Common myeloid progenitor, CD34-positive (primary cell): Measurements from ENCODE around the gene CCDC71L.

Source experiments
- CTCF ChIA-PET: fragments of 350-600 bp; sonication (Branson Sonifier 250); formaldehyde crosslinking; loops from one replicate; lab custom pipeline; 2021; ENCODE audit warnings: antibody characterized with exemption; lab: Charles Lee
- POLR2A ChIA-PET: fragments of 350-600 bp; sonication (Branson Sonifier 250); formaldehyde crosslinking; loops from one replicate; lab custom pipeline; 2021; ENCODE audit warnings: antibody characterized with exemption; lab: Charles Lee
- DNase-seq, 3 donors: peaks; one replicate each; pipeline versions ENCODE4 v3.0.0 to v3.0.0-alpha.2; 2013
- H3K27ac ChIP-seq, 2 experiments: 1 replicate in 1 of 2; 2 replicates in 1 of 2; pipeline ENCODE4 v1.7.0; 2013; ENCODE audit warnings: inconsistent platforms in 2 of 2, low read length in 2 of 2, mild to moderate bottlenecking in 2 of 2, low read depth in 1 of 2, moderate library complexity in 1 of 2; ENCODE audit not compliant: severe bottlenecking in 2 of 2, insufficient read depth in 1 of 2, poor library complexity in 1 of 2
- H3K27me3 ChIP-seq, 5 experiments: replicated peaks in 2 of 5; 1 replicate in 3 of 5; 2 replicates in 2 of 5; pipeline versions ENCODE4 v1.6.1 to v1.7.0; 2013; ENCODE audit warnings: low read length in 4 of 5, mild to moderate bottlenecking in 2 of 5, moderate library complexity in 2 of 5, inconsistent platforms in 1 of 5; ENCODE audit not compliant: insufficient read depth in 5 of 5, control insufficient read depth in 4 of 5
- H3K36me3 ChIP-seq, 4 experiments: 1 replicate in 2 of 4; 2 replicates in 2 of 4; pipeline versions ENCODE4 v1.6.1 to v1.7.0; 2013; ENCODE audit warnings: low read length in 3 of 4, control low read depth in 1 of 4, mild to moderate bottlenecking in 1 of 4; ENCODE audit not compliant: control insufficient read depth in 4 of 4, insufficient read depth in 4 of 4
- H3K4me1 ChIP-seq, 4 experiments: 1 replicate in 3 of 4; 2 replicates in 1 of 4; pipeline versions ENCODE4 v1.6.1 to v1.7.1; 2013; ENCODE audit warnings: low read length in 3 of 4, mild to moderate bottlenecking in 3 of 4, control low read depth in 1 of 4, inconsistent platforms in 1 of 4, moderate library complexity in 1 of 4; ENCODE audit not compliant: control insufficient read depth in 4 of 4, insufficient read depth in 4 of 4; ENCODE audit errors: control extremely low read depth in 1 of 4
- H3K4me3 ChIP-seq, 7 experiments: 1 replicate in 4 of 7; 2 replicates in 3 of 7; pipeline versions ENCODE4 v1.5.1 to v1.7.0; 2013; ENCODE audit warnings: mild to moderate bottlenecking in 7 of 7, low read length in 6 of 7, moderate library complexity in 6 of 7, inconsistent platforms in 2 of 7, low read depth in 2 of 7, control low read depth in 1 of 7; ENCODE audit not compliant: insufficient read depth in 4 of 7, control insufficient read depth in 1 of 7; ENCODE audit errors: extremely low read depth in 1 of 7
- H3K9me3 ChIP-seq, 5 experiments: 1 replicate in 4 of 5; 2 replicates in 1 of 5; pipeline versions ENCODE4 v1.6.1 to v1.7.1; 2013; ENCODE audit warnings: low read length in 4 of 5, mild to moderate bottlenecking in 2 of 5, inconsistent platforms in 1 of 5, low read depth in 1 of 5, moderate library complexity in 1 of 5; ENCODE audit not compliant: control insufficient read depth in 4 of 5, insufficient read depth in 2 of 5; ENCODE audit errors: control extremely low read depth in 1 of 5
- WGBS: methylation state at CpG from one replicate; pipeline ENCODE4 v1.1.5; 2013; ENCODE audit not compliant: insufficient coverage; 5-methylcytosine and 5-hydroxymethylcytosine counted together

The CCDC71L gene

GRCh38 chr7:106646256-106646655 is 14.7 kb downstream of the CCDC71L start:
- DNase-seq: no peak
- ChIA-PET POLR2A (no interaction called here), CTCF (interaction anchor here (1.0 kb wide), 1 partner anchor 104 kb away, joined by 4 read pairs; no protein-coding TSS in a partner anchor)
- 88% methylated on average over 1 of the region's 1 CpG for WGBS
- Histone ChIP-seq H3K27me3 (no peaks in the 10 kb centered on the region), H3K4me3 (no peak overlapping the region), H3K36me3 (no peaks in the 10 kb centered on the region), H3K27ac (no peak overlapping the region), H3K9me3 (peaks cover 0 to 1% (median 0%) of the 10 kb centered on the region in 5 experiments), H3K4me1 (no peaks in the 10 kb centered on the region)

GRCh38 chr7:106644999-106645398 is 16.0 kb downstream of the CCDC71L start:
- peak; percentile 34 to 86 (median 80) for DNase-seq
- Histone ChIP-seq H3K27me3 (no peaks in the 10 kb centered on the region), H3K9me3 (peaks cover 0 to 1% (median 0%) of the 10 kb centered on the region in 5 experiments), H3K27ac (no peak overlapping the region), H3K36me3 (no peaks in the 10 kb centered on the region), H3K4me1 (no peaks in the 10 kb centered on the region), H3K4me3 (no peak overlapping the region)
- POLR2A ChIA-PET: no interaction called here
- 20% methylated on average over 1 of the region's 1 CpG for WGBS
- CTCF ChIA-PET: interaction anchor here (1.0 to 1.5 kb wide), 3 partner anchors 14 to 34 kb away, joined by 3 to 6 read pairs (median 3); partner anchors contain the start of gene CCDC71L

- peaks cover 0 to 1% (median 0%) of the 10 kb centered on the region in 5 experiments for H3K9me3 ChIP-seq
- no peaks in the 10 kb centered on the region for H3K36me3 ChIP-seq
- ChIA-PET POLR2A (interaction anchor here (0.8 kb wide), 1 partner anchor 11 kb away, joined by 3 read pairs; no protein-coding TSS in a partner anchor), CTCF (interaction anchor here (0.7 to 0.9 kb wide), 2 partner anchors 15 to 37 kb away, joined by 3 read pairs; no protein-coding TSS in a partner anchor)
- no peaks in the 10 kb centered on the region for H3K27me3 ChIP-seq
- no peak overlapping the region for H3K27ac ChIP-seq
- WGBS: no CpG with 5 or more reads among the region's 2 CpGs
- H3K4me1 ChIP-seq: peaks cover 0 to 7% (median 0%) of the 10 kb centered on the region in 4 experiments
- no peak overlapping the region for H3K4me3 ChIP-seq
- DNase-seq: no peak
Measured at GRCh38 chr7:106643216-106644000, 17.6 kb downstream of the CCDC71L start.

GRCh38 chr7:106641416-106641815 is 19.5 kb downstream of the CCDC71L start:
- WGBS: no CpG with 5 or more reads among the region's 3 CpGs
- no peak for DNase-seq
- no peak overlapping the region for H3K27ac ChIP-seq
- peaks cover 0 to 7% (median 0%) of the 10 kb centered on the region in 4 experiments for H3K4me1 ChIP-seq
- H3K36me3 ChIP-seq: no peaks in the 10 kb centered on the region
- no peaks in the 10 kb centered on the region for H3K27me3 ChIP-seq
- H3K4me3 ChIP-seq: no peak overlapping the region
- ChIA-PET POLR2A (no interaction called here), CTCF (interaction anchor here (0.7 to 1.6 kb wide), 3 partner anchors 95 to 103 kb away, joined by 3 to 4 read pairs (median 3); no protein-coding TSS in a partner anchor)
- H3K9me3 ChIP-seq: no peaks in the 10 kb centered on the region

GRCh38 chr7:106640368-106641141 is 20.4 kb downstream of the CCDC71L start:
- H3K4me1 ChIP-seq: peaks cover 0 to 8% (median under 1%) of the 10 kb centered on the region in 4 experiments
- no peak overlapping the region for H3K27ac ChIP-seq
- ChIA-PET POLR2A (no interaction called here), CTCF (interaction anchor here (0.7 to 1.6 kb wide), 4 partner anchors 96 to 104 kb away, joined by 3 to 4 read pairs (median 3); no protein-coding TSS in a partner anchor)
- no peak overlapping the region for H3K4me3 ChIP-seq
- H3K27me3 ChIP-seq: no peaks in the 10 kb centered on the region
- no peak for DNase-seq
- no peaks in the 10 kb centered on the region for H3K9me3 ChIP-seq
- 95% methylated on average over 2 of the region's 3 CpGs for WGBS
- no peaks in the 10 kb centered on the region for H3K36me3 ChIP-seq

- no peak overlapping the region for H3K4me3 ChIP-seq
- WGBS: 98% methylated on average over 6 of the region's 7 CpGs
- DNase-seq: no peak
- no peak overlapping the region for H3K27ac ChIP-seq
- no peaks in the 10 kb centered on the region for H3K36me3 ChIP-seq
- CTCF ChIA-PET: interaction anchor here (0.7 kb wide), 1 partner anchor 97 kb away, joined by 3 read pairs; no protein-coding TSS in a partner anchor
- H3K4me1 ChIP-seq: peaks cover 0 to 8% (median under 1%) of the 10 kb centered on the region in 4 experiments
- POLR2A ChIA-PET: no interaction called here
- no peaks in the 10 kb centered on the region for H3K9me3 ChIP-seq
- H3K27me3 ChIP-seq: no peaks in the 10 kb centered on the region
Measured at GRCh38 chr7:106639476-106640334, 21.3 kb downstream of the CCDC71L start.
